HG03064 (cell line): Measurements from ENCODE around the gene MARVELD1.
A peak's percentile ranks its signal among the peaks of the same experiment; 100 is the strongest.
"Not testable (repeated sequence)": the region's sequence is repeated elsewhere in the genome, so short reads cannot be mapped to it uniquely, and the experiment has no call there.

Source experiments
- ATAC-seq: cut with Tn5 transposase; IDR thresholded peaks from one replicate; pipeline ENCODE4 v1.9.1; 2021; ENCODE audit warnings: low read depth; ENCODE audit not compliant: unreplicated experiment

The MARVELD1 gene

GRCh38 chr10:97689559-97690020 lies 23.9 kb upstream of the MARVELD1 start:
- no peak for ATAC-seq

GRCh38 chr10:97690133-97690532 lies 23.4 kb upstream of the MARVELD1 start:
- ATAC-seq = no peak

- not testable (repeated sequence) for ATAC-seq
These were observed 15.4 kb upstream of the MARVELD1 start for GRCh38 chr10:97698072-97698655.

- no peak for ATAC-seq
These were observed 12.0 kb upstream of the MARVELD1 start for GRCh38 chr10:97701438-97702069.

- no peak for ATAC-seq
These were observed 10.0 kb upstream of the MARVELD1 start for GRCh38 chr10:97703398-97704067.

- no peak for ATAC-seq
These were observed 9.2 kb upstream of the MARVELD1 start for GRCh38 chr10:97704341-97704740.

- ATAC-seq = no peak
These were observed 8.4 kb upstream of the MARVELD1 start for GRCh38 chr10:97705006-97705670.

GRCh38 chr10:97707134-97707861 lies 6.2 kb upstream of the MARVELD1 start:
- ATAC-seq = no peak

- ATAC-seq = no peak
These were observed 5.4 kb upstream of the MARVELD1 start for GRCh38 chr10:97708167-97708566.

- no peak for ATAC-seq
These were observed 4.3 kb upstream of the MARVELD1 start for GRCh38 chr10:97708976-97709946.

GRCh38 chr10:97711640-97712572 lies 1.6 kb upstream of the MARVELD1 start:
- ATAC-seq = no peak

- ATAC-seq = peak; percentile 53
These were observed 383 bp downstream of the MARVELD1 start for GRCh38 chr10:97713826-97714400.

- peak; percentile 39 for ATAC-seq
These were observed 1.1 kb downstream of the MARVELD1 start for GRCh38 chr10:97714401-97715258.

- ATAC-seq = no peak
These were observed 1.8 kb downstream of the MARVELD1 start for GRCh38 chr10:97715259-97715874.

GRCh38 chr10:97717627-97718026 lies 4.1 kb downstream of the MARVELD1 start:
- no peak for ATAC-seq

GRCh38 chr10:97718178-97718577 lies 4.6 kb downstream of the MARVELD1 start:
- ATAC-seq = no peak

- ATAC-seq = no peak
These were observed 5.2 kb downstream of the MARVELD1 start for GRCh38 chr10:97718659-97719142.
